GM21423 (cell line): ENCODE measurements around the gene CLTCL1.

Experiments
- ATAC-seq: cut with Tn5 transposase; IDR thresholded peaks from one replicate; pipeline ENCODE4 v1.9.1; 2021; ENCODE audit warnings: mild to moderate bottlenecking, moderate library complexity; ENCODE audit not compliant: unreplicated experiment

CLTCL1 gene

DNA sequence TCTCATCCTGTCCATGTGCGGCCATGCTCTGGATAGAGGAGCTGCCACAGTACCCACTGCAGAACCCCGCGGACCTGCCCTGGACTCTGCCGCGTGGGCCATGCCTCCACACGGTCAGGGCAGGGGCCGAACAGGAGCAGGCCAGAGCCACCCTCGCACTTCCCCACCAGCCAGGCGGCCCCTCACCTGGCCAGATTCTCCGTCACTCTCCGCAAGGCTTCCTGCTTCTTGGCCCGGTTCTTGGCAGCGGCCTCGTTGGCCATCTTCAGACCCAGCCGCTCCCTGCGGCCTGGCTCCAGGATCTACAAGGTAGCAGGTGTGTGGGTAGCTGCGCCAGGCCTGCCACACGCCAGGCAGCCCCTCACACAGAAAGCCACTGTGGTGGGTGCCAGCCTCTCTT is 156.6 kb downstream of the CLTCL1 start:
- ATAC-seq, result no peak

DNA sequence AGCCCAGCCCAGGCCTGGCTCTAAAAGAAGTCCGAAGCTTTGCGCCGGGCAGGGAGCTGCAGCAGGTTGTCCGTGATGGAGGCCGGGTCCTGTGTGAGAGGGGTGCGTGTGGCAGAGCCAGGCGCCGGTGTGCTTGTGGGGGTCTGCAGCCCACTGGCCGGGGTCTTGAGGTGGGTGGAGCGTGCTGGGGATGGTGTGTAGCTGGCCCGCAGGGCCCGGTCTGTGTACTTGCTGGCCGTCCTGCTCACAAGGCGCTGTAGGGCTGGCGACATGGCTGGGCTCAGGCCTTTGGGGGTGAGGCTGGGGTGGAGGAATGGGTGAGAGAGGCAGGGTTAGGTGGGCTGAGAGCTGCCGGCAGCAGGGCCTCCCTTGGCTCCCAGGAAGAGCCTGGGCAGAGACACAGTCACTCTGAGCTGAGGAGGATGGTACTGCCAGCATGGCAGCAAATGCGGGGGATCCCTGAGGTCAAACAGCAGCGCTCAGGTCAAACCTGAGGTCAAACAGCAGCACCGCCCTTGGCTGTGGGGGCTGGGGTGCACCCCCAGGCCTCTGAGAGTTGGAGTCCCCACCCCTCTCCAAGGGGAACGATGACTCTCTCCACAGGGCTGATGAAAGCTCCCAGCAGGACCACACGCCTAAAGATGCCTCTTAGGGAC is 157.2 kb downstream of the CLTCL1 start:
- no peak for ATAC-seq

GRCh38 chr22:19133561-19133960 is 158.0 kb downstream of the CLTCL1 start:
- no peak for ATAC-seq

DNA sequence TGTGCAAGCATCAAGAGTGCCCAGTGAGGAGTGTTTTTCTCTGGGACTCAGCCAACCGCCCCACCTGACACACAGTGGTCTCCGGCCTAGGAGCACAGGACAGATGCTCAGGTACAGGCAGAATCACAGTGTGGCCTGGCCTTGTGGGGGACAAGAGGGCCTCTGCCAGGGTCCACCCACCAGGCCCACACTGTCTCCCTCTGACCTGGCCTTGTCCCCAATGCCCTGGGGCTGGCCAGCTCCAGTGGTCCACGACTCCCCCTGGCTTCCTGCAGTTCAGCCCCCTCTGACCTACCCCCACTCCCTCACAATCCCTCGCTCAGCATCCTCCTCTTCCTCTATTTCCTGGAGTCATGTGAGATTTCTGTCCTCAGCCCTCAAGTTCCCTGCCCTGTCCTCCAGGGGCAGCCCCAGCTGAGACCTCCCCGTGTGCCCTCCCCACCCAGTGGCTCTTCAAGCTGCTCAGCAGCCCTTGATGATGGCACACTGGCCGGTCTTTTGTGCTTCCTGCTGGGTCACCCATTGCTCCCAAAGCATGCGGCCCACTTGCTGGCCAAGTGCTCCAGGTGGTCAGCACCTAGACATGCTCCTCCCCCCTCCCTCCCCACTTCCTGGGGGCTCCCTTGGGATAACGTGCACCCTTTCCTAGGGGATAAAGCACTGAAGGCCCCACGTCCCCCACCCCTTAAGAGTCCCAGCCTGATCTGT is 158.7 kb downstream of the CLTCL1 start:
- ATAC-seq, result no peak

DNA sequence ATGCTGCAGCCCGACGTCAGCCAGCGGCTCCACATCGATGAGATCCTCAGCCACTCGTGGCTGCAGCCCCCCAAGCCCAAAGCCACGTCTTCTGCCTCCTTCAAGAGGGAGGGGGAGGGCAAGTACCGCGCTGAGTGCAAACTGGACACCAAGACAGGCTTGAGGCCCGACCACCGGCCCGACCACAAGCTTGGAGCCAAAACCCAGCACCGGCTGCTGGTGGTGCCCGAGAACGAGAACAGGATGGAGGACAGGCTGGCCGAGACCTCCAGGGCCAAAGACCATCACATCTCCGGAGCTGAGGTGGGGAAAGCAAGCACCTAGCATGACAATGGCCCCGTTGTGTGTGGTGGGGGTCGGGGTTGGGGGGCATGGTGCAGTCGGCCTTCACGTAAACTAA is 159.4 kb downstream of the CLTCL1 start:
- ATAC-seq, result no peak

- no peak for ATAC-seq
These were observed 159.9 kb downstream of the CLTCL1 start for GRCh38 chr22:19131685-19132015.

DNA sequence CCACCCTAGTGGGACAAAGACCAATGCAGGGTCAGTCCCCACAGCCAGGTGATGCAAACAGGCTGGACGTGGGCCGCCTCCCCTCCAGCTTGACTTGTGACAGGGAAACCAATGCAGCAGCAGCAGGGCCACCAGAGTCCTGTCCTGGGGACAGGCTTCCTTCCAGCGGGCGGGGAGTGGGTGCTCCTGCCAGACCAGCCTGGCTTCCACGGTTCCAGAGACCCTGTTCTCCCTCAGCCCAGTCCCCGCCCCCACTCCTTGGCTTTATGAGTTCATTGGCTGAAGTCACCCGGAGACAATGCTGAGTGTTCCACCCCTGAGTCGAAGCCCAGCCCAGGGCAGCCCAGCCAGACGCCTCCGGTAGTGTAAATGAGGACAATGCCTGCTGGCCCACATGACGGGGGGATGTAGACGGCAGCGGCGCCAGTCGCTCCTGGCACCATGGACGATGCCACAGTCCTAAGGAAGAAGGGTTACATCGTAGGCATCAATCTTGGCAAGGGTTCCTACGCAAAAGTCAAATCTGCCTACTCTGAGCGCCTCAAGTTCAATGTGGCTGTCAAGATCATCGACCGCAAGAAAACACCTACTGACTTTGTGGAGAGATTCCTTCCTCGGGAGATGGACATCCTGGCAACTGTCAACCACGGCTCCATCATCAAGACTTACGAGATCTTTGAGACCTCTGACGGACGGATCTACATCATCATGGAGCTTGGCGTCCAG is 160.4 kb downstream of the CLTCL1 start, which contains the start of gene TSSK2:
Gene TSSK2 (plus strand): TSS at position 350 of the 726 bp plus-strand sequence. CDS start 92 bp downstream, at position 442.
- no peak for ATAC-seq

DNA sequence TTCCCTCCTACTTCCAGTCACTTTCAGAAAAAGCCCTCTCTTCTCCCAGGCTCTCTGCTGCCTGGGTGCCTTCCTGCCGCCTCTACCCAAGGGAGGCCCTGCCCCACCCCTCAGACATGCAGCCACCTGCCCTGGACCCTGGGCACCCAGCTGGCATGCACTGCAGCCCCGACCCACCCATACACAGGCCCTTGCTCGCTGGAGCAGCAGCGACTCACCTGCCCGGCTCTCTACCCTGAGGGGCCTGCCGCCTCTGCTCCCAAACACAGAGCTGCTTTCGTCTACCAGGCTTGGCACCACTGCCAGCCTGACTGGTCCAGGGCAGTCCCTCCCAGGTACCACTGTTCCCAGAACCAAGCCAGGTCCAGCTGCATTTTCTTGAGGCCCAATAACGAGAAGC is 161.6 kb downstream of the CLTCL1 start:
- ATAC-seq, result no peak
